ENCODE results near the gene ADGRV1. TPM values are rescaled to one million over a fixed set of nuclear protein-coding genes. Genes with fewer than 3 reads are reported as not detected.

Gene ADGRV1
- total RNA-seq, 2 donors from 2014 or later: 97.6 to 117 TPM

- Histone ChIP-seq H3K4me1 (ENCODE audit: control insufficient read depth, insufficient read depth, low read length) (no peaks in the 10 kb centered on the region), H3K27ac (ENCODE audit: low read depth, low read length) (no peak overlapping the region), H3K36me3 (ENCODE audit: control insufficient read depth, insufficient read depth, low read length) (no peaks in the 10 kb centered on the region), H3K9ac (ENCODE audit: extremely low read depth, low read length, poor library complexity, severe bottlenecking) (no peak overlapping the region), H3K9me3 (ENCODE audit: control insufficient read depth, low read length) (no peaks in the 10 kb centered on the region), H3K27me3 (ENCODE audit: control insufficient read depth, insufficient read depth, low read length, poor library complexity, severe bottlenecking) (no peaks in the 10 kb centered on the region), H3K4me3 (ENCODE audit: low read length) (no peak overlapping the region)
- Mint-ChIP-seq H3K9me3 (no peaks in the 10 kb centered on the region), H3K27me3 (ENCODE audit: insufficient read depth) (no peaks in the 10 kb centered on the region), H3K36me3 (ENCODE audit: low read depth) (peaks cover 9% of the 10 kb centered on the region), H3K4me1 (peaks cover 4% of the 10 kb centered on the region), H3K4me3 (no peak overlapping the region), H3K27ac (peak overlapping the region; percentile 44)
- no peak for TF ChIP-seq CTCF (conservative IDR thresholded peaks at IDR 0.05)
- WGBS, 2 experiments (ENCODE audit: insufficient coverage in 1 of 2, insufficient read length in 1 of 2): 91 to 97% methylated on average over 6 of the region's 6 CpGs
- DNase-seq: no peak
These were observed 396.5 kb downstream of the ADGRV1 start for GRCh38 chr5:90955001-90955635.

- H3K36me3 Mint-ChIP-seq (ENCODE audit: low read depth): peaks cover 9% of the 10 kb centered on the region
- Histone ChIP-seq H3K36me3 (ENCODE audit: control insufficient read depth, insufficient read depth, low read length) (no peaks in the 10 kb centered on the region), H3K27ac (ENCODE audit: low read depth, low read length) (no peak overlapping the region), H3K27me3 (ENCODE audit: control insufficient read depth, insufficient read depth, low read length, poor library complexity, severe bottlenecking) (no peaks in the 10 kb centered on the region), H3K4me3 (ENCODE audit: low read length) (no peak overlapping the region), H3K9me3 (ENCODE audit: control insufficient read depth, low read length) (no peaks in the 10 kb centered on the region), H3K9ac (ENCODE audit: extremely low read depth, low read length, poor library complexity, severe bottlenecking) (no peak overlapping the region), H3K4me1 (ENCODE audit: control insufficient read depth, insufficient read depth, low read length) (no peaks in the 10 kb centered on the region)
- no peak overlapping the region for H3K4me3 Mint-ChIP-seq
- no peaks in the 10 kb centered on the region for H3K9me3 Mint-ChIP-seq
- no peaks in the 10 kb centered on the region for H3K27me3 Mint-ChIP-seq (ENCODE audit: insufficient read depth)
- 95% methylated on average over 3 to 4 of the region's 4 CpGs for WGBS, 2 experiments (ENCODE audit: insufficient coverage in 1 of 2, insufficient read length in 1 of 2)
- no peak for TF ChIP-seq CTCF (conservative IDR thresholded peaks at IDR 0.05)
- peaks cover 4% of the 10 kb centered on the region for H3K4me1 Mint-ChIP-seq
- no peak overlapping the region for H3K27ac Mint-ChIP-seq
- no peak for DNase-seq
These were observed 398.0 kb downstream of the ADGRV1 start for GRCh38 chr5:90956511-90957097.

GRCh38 chr5:90957906-90958305 lies 399.3 kb downstream of the ADGRV1 start:
- no peaks in the 10 kb centered on the region for H3K36me3 ChIP-seq (ENCODE audit: control insufficient read depth, insufficient read depth, low read length)
- Mint-ChIP-seq H3K4me3 (no peak overlapping the region), H3K9me3 (no peaks in the 10 kb centered on the region)

More at GRCh38 chr5:90957906-90958305, 399.3 kb downstream of the ADGRV1 start:
- Histone ChIP-seq H3K27me3 (ENCODE audit: control insufficient read depth, insufficient read depth, low read length, poor library complexity, severe bottlenecking) (no peaks in the 10 kb centered on the region), H3K9ac (ENCODE audit: extremely low read depth, low read length, poor library complexity, severe bottlenecking) (no peak overlapping the region), H3K4me1 (ENCODE audit: control insufficient read depth, insufficient read depth, low read length) (no peaks in the 10 kb centered on the region), H3K4me3 (ENCODE audit: low read length) (no peak overlapping the region), H3K27ac (ENCODE audit: low read depth, low read length) (no peak overlapping the region), H3K9me3 (ENCODE audit: control insufficient read depth, low read length) (no peaks in the 10 kb centered on the region)
- peaks cover 9% of the 10 kb centered on the region for H3K36me3 Mint-ChIP-seq (ENCODE audit: low read depth)
- TF ChIP-seq CTCF (conservative IDR thresholded peaks at IDR 0.05): no peak
- peaks cover 4% of the 10 kb centered on the region for H3K4me1 Mint-ChIP-seq
- no peak overlapping the region for H3K27ac Mint-ChIP-seq
- no peak for DNase-seq
- H3K27me3 Mint-ChIP-seq (ENCODE audit: insufficient read depth): no peaks in the 10 kb centered on the region

Data from endodermal cell (in vitro differentiated cells).